Endothelial cell (in vitro differentiated cells): ENCODE results near the gene DDX59. TPM values are rescaled to one million over a fixed set of nuclear protein-coding genes. Genes with fewer than 3 reads are reported as not detected.

Experiments used
- DNase-seq: peaks from one replicate; pipeline ENCODE4 v3.0.0; 2021; ENCODE audit warnings: low spot score
- H3K27ac Mint-ChIP-seq: one replicate; pipeline ENCODE4 v1.8.0; 2021; ENCODE audit warnings: mixed read lengths, inconsistent platforms; ENCODE audit not compliant: unreplicated experiment
- H3K27me3 Mint-ChIP-seq: one replicate; pipeline ENCODE4 v1.8.0; 2021; ENCODE audit warnings: mild to moderate bottlenecking, moderate library complexity, mixed read lengths, inconsistent platforms; ENCODE audit not compliant: unreplicated experiment
- H3K36me3 Mint-ChIP-seq: one replicate; pipeline ENCODE4 v1.8.0; 2021; ENCODE audit warnings: mild to moderate bottlenecking, low read depth, mixed read lengths, inconsistent platforms; ENCODE audit not compliant: unreplicated experiment
- H3K4me1 Mint-ChIP-seq: one replicate; pipeline ENCODE4 v1.8.0; 2021; ENCODE audit warnings: mild to moderate bottlenecking, mixed read lengths, inconsistent platforms; ENCODE audit not compliant: unreplicated experiment
- H3K4me3 Mint-ChIP-seq: one replicate; pipeline ENCODE4 v1.8.0; 2021; ENCODE audit warnings: mild to moderate bottlenecking, mixed read lengths, inconsistent platforms; ENCODE audit not compliant: unreplicated experiment
- H3K9me3 Mint-ChIP-seq: one replicate; pipeline ENCODE4 v1.8.0; 2021; ENCODE audit warnings: mixed read lengths, inconsistent platforms; ENCODE audit not compliant: unreplicated experiment
- total RNA-seq: library from RNA; stranded (reverse); fragmentation: NEBNext Ultra II Directional; extraction: Animal tissue kit (Norgen Biotek cat#: 25700); gene quantifications from one replicate; pipeline ENCODE4 v1.2.1, GENCODE V29; 2021; ENCODE audit not compliant: unreplicated experiment
- TF ChIP-seq, protein P1 (sequence below): fragments of 200-600 bp; sonication (generic); IDR thresholded peaks from one replicate; pipeline ENCODE4 v1.5.0; 2021; ENCODE audit warnings: antibody characterized with exemption; ENCODE audit not compliant: unreplicated experiment

The DDX59 gene
- total RNA-seq, 1 donor from 2014 or later: 20.1 TPM

- Mint-ChIP-seq H3K4me1 (peaks cover 6% of the 10 kb centered on the region), H3K9me3 (no peaks in the 10 kb centered on the region), H3K4me3 (no peak overlapping the region), H3K27me3 (peaks cover 1% of the 10 kb centered on the region), H3K27ac (peak overlapping the region; percentile 55), H3K36me3 (peaks cover 3% of the 10 kb centered on the region)
- TF ChIP-seq, protein P1, sequence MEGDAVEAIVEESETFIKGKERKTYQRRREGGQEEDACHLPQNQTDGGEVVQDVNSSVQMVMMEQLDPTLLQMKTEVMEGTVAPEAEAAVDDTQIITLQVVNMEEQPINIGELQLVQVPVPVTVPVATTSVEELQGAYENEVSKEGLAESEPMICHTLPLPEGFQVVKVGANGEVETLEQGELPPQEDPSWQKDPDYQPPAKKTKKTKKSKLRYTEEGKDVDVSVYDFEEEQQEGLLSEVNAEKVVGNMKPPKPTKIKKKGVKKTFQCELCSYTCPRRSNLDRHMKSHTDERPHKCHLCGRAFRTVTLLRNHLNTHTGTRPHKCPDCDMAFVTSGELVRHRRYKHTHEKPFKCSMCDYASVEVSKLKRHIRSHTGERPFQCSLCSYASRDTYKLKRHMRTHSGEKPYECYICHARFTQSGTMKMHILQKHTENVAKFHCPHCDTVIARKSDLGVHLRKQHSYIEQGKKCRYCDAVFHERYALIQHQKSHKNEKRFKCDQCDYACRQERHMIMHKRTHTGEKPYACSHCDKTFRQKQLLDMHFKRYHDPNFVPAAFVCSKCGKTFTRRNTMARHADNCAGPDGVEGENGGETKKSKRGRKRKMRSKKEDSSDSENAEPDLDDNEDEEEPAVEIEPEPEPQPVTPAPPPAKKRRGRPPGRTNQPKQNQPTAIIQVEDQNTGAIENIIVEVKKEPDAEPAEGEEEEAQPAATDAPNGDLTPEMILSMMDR: no peak
- DNase-seq: no peak
These were observed 27.2 kb downstream of the DDX59 start for GRCh38 chr1:200642481-200642880.

DNA sequence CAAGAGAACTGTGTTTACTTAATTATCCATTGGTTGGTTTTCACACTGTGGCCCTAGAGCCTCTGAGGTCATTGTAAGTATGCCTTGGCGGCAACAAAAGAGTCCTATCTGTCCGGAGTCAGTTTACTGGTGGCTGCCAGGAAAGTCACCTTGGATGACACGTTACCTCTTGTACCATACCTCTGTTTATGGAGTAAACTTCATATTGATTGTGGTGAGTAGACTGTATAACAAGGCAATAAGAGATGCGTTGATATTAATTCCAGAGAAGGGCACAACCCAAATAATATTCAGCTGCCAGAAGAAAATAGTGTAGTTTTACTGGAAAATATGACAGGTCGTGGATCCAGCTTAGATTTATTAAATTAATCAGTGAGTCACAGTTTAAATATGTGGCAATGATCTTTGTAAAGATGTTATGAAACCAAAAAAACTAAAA, 28.7 kb downstream of the DDX59 start:
- Mint-ChIP-seq H3K27me3 (peaks cover 1% of the 10 kb centered on the region), H3K27ac (no peak overlapping the region), H3K9me3 (no peaks in the 10 kb centered on the region), H3K36me3 (no peaks in the 10 kb centered on the region), H3K4me3 (no peak overlapping the region), H3K4me1 (peaks cover 6% of the 10 kb centered on the region)
- TF ChIP-seq, protein P1: no peak
- DNase-seq: no peak

DNA sequence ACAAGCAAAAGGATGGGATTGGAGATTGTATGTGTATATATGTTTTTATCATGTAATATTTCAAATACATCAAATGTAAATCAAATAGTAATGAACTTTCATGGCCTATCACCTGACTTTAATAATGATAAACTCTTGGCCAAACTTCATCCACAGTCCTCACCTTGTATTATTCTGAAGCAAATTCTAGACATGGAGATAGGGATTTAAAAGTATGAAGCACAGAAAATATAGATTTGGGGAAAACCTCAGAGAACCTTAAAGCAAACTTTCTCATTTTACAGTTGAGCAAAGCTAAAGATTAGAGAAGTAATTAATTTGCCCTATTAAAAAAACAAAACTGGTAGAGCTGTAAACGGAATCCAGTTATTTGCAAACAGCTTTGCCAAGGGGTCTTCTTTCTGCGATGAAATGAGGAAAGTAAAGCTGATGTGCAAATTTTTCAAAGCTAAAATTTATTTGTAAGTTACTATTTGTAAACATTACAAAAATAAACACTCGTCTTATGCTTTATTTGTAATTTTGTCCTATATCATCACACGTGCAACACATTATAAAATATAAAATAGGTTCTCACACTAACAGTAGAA, 29.2 kb downstream of the DDX59 start:
- no peak overlapping the region for H3K4me3 Mint-ChIP-seq
- TF ChIP-seq, protein P1: no peak

DNA sequence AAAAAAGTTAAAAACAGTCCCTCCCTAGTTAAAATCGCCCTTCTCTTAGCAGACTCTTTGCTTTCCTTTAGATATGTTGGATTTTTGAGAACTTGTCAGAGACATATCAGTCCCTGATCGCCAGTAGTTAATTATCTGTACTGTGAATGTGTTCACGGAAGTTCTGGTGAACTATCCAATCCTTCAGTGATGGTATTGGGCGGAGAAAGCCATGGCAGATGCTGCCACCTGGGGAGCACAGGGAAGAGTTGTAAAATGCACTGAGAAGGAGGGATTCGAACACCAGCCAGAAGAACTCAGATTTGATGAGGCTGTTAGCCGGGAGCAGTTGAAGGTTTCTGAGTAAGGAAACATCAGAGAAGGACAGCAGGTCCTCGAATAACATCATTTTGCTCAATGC, 31.6 kb downstream of the DDX59 start:
- no peaks in the 10 kb centered on the region for H3K36me3 Mint-ChIP-seq

More for the DNA sequence above, 29.2 kb downstream of the DDX59 start:
- DNase-seq: no peak
- H3K36me3 Mint-ChIP-seq: no peaks in the 10 kb centered on the region
- peaks cover 1% of the 10 kb centered on the region for H3K27me3 Mint-ChIP-seq
- H3K27ac Mint-ChIP-seq: no peak overlapping the region
- no peaks in the 10 kb centered on the region for H3K9me3 Mint-ChIP-seq
- H3K4me1 Mint-ChIP-seq: peaks cover 6% of the 10 kb centered on the region

DNA sequence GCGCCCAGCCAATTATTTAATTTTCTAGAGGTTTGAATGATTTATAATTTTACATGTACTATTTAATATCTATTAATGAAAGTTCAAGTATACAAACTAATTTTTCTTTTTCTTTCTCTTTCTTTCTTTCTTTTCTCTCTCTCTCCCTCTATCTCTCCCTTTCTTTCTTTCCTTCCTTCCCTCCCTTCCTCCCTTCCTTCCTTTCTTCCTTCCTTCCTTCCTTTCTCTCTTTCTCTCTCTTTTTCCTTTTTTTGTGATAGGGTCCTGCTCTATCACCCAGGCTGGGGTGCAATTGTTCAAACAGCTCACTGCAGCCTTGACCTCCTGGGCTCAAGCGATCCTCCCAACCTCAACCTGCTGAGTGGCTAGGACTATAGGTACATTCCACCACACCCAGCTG, 33.0 kb downstream of the DDX59 start:
- H3K36me3 Mint-ChIP-seq: no peaks in the 10 kb centered on the region
- no peak overlapping the region for H3K4me3 Mint-ChIP-seq
- TF ChIP-seq, protein P1: no peak
- H3K27ac Mint-ChIP-seq: no peak overlapping the region
- DNase-seq: no peak
- no peaks in the 10 kb centered on the region for H3K27me3 Mint-ChIP-seq
- no peaks in the 10 kb centered on the region for H3K4me1 Mint-ChIP-seq
- H3K9me3 Mint-ChIP-seq: no peaks in the 10 kb centered on the region

More for the DNA sequence above, 31.6 kb downstream of the DDX59 start:
- peaks cover 6% of the 10 kb centered on the region for H3K4me1 Mint-ChIP-seq
- peaks cover 1% of the 10 kb centered on the region for H3K27me3 Mint-ChIP-seq
- no peak for DNase-seq
- TF ChIP-seq, protein P1: no peak
- no peak overlapping the region for H3K4me3 Mint-ChIP-seq
- H3K27ac Mint-ChIP-seq: no peak overlapping the region
- H3K9me3 Mint-ChIP-seq: no peaks in the 10 kb centered on the region
